ENCODE measurements around the gene CDCA4.

Gene CDCA4

GRCh38 chr14:104972301-104973134 is 48.4 kb downstream of the CDCA4 start:
- no peak for DNase-seq

GRCh38 chr14:104971447-104972240 is 49.2 kb downstream of the CDCA4 start:
- DNase-seq, result no peak

GRCh38 chr14:104970231-104971068 is 50.4 kb downstream of the CDCA4 start:
- no peak for DNase-seq

- no peak for DNase-seq
Measured at GRCh38 chr14:104969741-104970230, 51.1 kb downstream of the CDCA4 start.

GRCh38 chr14:104968541-104969401 is 52.1 kb downstream of the CDCA4 start:
- DNase-seq, result no peak

GRCh38 chr14:104968153-104968527 is 52.7 kb downstream of the CDCA4 start:
- DNase-seq, result no peak

GRCh38 chr14:104967386-104968152 is 53.3 kb downstream of the CDCA4 start:
- no peak for DNase-seq

GRCh38 chr14:104966981-104967385 is 53.9 kb downstream of the CDCA4 start:
- DNase-seq, result no peak

GRCh38 chr14:104966261-104966865 is 54.5 kb downstream of the CDCA4 start:
- no peak for DNase-seq

- no peak for DNase-seq
Measured at GRCh38 chr14:104965561-104966231, 55.2 kb downstream of the CDCA4 start.

GRCh38 chr14:104964546-104964945 is 56.3 kb downstream of the CDCA4 start:
- DNase-seq, result no peak
